Osteoblast (primary cell): ENCODE measurements around the gene RNF150. TPM values are rescaled to one million over a fixed set of nuclear protein-coding genes. Genes with fewer than 3 reads are reported as not detected.

ENCODE experiments used
- DNase-seq: peaks from one replicate; pipeline ENCODE4 v3.0.0; 2011; ENCODE audit warnings: low spot score, mixed read lengths; ENCODE audit not compliant: insufficient read length; ENCODE audit errors: missing footprints
- H2AFZ ChIP-seq: 2 replicates; pipeline ENCODE4 v1.6.0; 2011; ENCODE audit warnings: mild to moderate bottlenecking, low read length
- H3K27ac ChIP-seq: 2 replicates; pipeline ENCODE4 v1.5.1; 2011; ENCODE audit warnings: mild to moderate bottlenecking, low read depth, low read length, moderate library complexity
- H3K27me3 ChIP-seq: 2 replicates; pipeline ENCODE4 v1.6.0; 2012; ENCODE audit warnings: mild to moderate bottlenecking, control low read depth, inconsistent platforms, low read length, moderate library complexity; ENCODE audit not compliant: insufficient read depth
- H3K36me3 ChIP-seq: 2 replicates; pipeline ENCODE4 v1.5.1; 2011; ENCODE audit warnings: mild to moderate bottlenecking, low read length, control low read depth, moderate library complexity; ENCODE audit not compliant: insufficient read depth
- H3K4me1 ChIP-seq: 2 replicates; pipeline ENCODE4 v1.5.1; 2011; ENCODE audit warnings: mild to moderate bottlenecking, low read length, control low read depth, moderate library complexity; ENCODE audit not compliant: insufficient read depth
- H3K4me2 ChIP-seq: 2 replicates; pipeline ENCODE4 v1.6.0; 2011; ENCODE audit warnings: mild to moderate bottlenecking, low read length; ENCODE audit not compliant: insufficient read depth
- H3K4me3 ChIP-seq: fragments of 200-600 bp; sonication (generic); 3 replicates; pipeline ENCODE4 v1.5.1; 2012; ENCODE audit warnings: mild to moderate bottlenecking, low read length, inconsistent platforms; ENCODE audit not compliant: insufficient read depth
- H3K79me2 ChIP-seq: 2 replicates; pipeline ENCODE4 v1.6.0; 2012; ENCODE audit warnings: mild to moderate bottlenecking, low read length, control low read depth, inconsistent platforms; ENCODE audit not compliant: insufficient read depth
- H3K9me3 ChIP-seq: 2 replicates; pipeline ENCODE4 v1.5.1; 2011; ENCODE audit warnings: low read depth, low read length, control low read depth
- H4K20me1 ChIP-seq: 2 replicates; pipeline ENCODE4 v1.6.0; 2012; ENCODE audit warnings: mild to moderate bottlenecking, low read length, control low read depth; ENCODE audit not compliant: insufficient read depth
- total RNA-seq: library from RNA; depleted of rRNA; stranded (reverse); fragments of >200 nt; gene quantifications from 2 replicates; pipeline ENCODE4 v1.2.3, GENCODE V29; 2012
- TF ChIP-seq, protein P1 (sequence below): IDR thresholded peaks from 2 replicates; pipeline ENCODE4 v1.5.1; 2011; ENCODE audit warnings: mild to moderate bottlenecking, low read depth, low read length, moderate library complexity; ENCODE audit errors: extremely low read depth

The RNF150 gene
- total RNA-seq, 1 donor = 13.4 TPM

DNA sequence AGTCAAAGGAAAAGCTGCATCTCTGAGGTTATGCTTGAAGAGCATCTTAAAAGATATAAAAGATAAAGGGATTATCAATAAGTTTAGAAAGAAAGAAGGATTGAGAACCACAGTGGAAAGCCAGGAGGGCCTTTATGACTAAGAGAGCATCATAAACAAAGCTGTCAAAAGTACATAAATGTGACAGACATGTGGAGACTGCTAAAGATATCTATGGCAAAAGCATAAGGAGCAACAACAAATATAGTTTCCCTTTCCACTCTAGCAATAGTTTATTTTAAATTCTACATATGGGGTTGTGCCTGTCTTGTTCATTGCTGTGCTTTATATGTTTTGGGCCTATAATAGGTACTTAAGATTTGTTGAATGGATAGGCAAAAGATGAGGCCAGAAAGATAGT, 97.3 kb downstream of the RNF150 start:
- no peak for DNase-seq

DNA sequence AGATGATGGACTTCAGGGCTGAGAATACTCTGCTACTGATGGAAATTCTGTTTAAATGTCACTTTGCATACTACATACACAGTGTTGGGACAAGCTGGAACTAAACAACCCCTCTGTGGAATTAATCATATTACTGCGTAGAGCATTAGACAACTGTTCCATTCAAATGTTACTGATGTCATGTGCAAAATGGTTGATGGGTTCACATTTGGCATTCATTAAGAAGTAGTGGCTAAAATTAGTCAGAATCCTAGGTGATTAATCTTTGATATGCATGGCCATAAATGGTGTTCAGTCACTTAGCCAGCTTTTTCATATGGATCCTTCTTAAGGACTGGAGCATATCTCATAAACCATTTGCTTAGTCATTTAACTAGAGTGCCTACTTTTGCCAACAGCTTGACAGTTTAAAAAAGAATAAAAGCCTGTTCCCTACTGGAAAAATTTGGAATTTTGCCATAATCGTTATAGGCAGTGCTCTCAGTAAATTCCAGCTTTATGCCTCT, 105.2 kb downstream of the RNF150 start:
- no peaks in the 10 kb centered on the region for H3K79me2 ChIP-seq
- DNase-seq = no peak
- no peaks in the 10 kb centered on the region for H4K20me1 ChIP-seq
- H3K27me3 ChIP-seq = no peaks in the 10 kb centered on the region
- no peaks in the 10 kb centered on the region for H3K9me3 ChIP-seq
- no peak overlapping the region for H3K4me2 ChIP-seq
- H3K27ac ChIP-seq = no peak overlapping the region
- H3K4me1 ChIP-seq = peaks cover 15% of the 10 kb centered on the region
- no peak overlapping the region for H3K4me3 ChIP-seq
- no peak overlapping the region for H2AFZ ChIP-seq
- TF ChIP-seq, protein P1, sequence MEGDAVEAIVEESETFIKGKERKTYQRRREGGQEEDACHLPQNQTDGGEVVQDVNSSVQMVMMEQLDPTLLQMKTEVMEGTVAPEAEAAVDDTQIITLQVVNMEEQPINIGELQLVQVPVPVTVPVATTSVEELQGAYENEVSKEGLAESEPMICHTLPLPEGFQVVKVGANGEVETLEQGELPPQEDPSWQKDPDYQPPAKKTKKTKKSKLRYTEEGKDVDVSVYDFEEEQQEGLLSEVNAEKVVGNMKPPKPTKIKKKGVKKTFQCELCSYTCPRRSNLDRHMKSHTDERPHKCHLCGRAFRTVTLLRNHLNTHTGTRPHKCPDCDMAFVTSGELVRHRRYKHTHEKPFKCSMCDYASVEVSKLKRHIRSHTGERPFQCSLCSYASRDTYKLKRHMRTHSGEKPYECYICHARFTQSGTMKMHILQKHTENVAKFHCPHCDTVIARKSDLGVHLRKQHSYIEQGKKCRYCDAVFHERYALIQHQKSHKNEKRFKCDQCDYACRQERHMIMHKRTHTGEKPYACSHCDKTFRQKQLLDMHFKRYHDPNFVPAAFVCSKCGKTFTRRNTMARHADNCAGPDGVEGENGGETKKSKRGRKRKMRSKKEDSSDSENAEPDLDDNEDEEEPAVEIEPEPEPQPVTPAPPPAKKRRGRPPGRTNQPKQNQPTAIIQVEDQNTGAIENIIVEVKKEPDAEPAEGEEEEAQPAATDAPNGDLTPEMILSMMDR = no peak
- no peaks in the 10 kb centered on the region for H3K36me3 ChIP-seq

More for the DNA sequence above, 97.3 kb downstream of the RNF150 start:
- no peak overlapping the region for H3K4me3 ChIP-seq
- no peaks in the 10 kb centered on the region for H3K9me3 ChIP-seq
- H3K79me2 ChIP-seq = no peaks in the 10 kb centered on the region
- no peak overlapping the region for H3K27ac ChIP-seq
- peaks cover 8% of the 10 kb centered on the region for H3K4me1 ChIP-seq
- TF ChIP-seq, protein P1 = no peak
- H3K36me3 ChIP-seq = no peaks in the 10 kb centered on the region
- no peak overlapping the region for H3K4me2 ChIP-seq
- H3K27me3 ChIP-seq = no peaks in the 10 kb centered on the region
- no peak overlapping the region for H2AFZ ChIP-seq
- H4K20me1 ChIP-seq = no peaks in the 10 kb centered on the region

DNA sequence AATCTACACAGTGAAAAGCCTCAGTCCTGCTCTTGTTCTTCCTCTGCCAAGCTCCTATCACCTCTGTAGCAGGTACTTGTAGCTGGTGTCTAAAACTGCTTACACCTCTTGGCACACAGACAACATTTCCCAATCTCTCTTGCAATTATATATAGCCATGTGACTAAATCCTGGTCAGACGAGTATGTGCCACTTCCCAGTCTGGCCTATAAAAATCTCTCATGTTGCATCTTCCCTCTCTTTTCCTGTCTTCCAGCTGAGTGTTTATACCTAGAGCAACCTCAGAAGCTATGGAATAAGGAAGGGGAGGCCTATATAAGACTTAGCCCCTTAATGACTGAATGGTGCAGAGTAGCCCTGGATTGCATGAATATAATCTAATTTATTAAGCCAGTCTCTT, 105.8 kb downstream of the RNF150 start:
- no peak overlapping the region for H3K27ac ChIP-seq
- no peak overlapping the region for H3K4me2 ChIP-seq
- H4K20me1 ChIP-seq = no peaks in the 10 kb centered on the region
- H3K4me1 ChIP-seq = peaks cover 15% of the 10 kb centered on the region
- H3K9me3 ChIP-seq = no peaks in the 10 kb centered on the region
- no peaks in the 10 kb centered on the region for H3K27me3 ChIP-seq
- DNase-seq = no peak
- H3K4me3 ChIP-seq = no peak overlapping the region
- H2AFZ ChIP-seq = no peak overlapping the region
- TF ChIP-seq, protein P1 = no peak
- H3K36me3 ChIP-seq = no peaks in the 10 kb centered on the region
- no peaks in the 10 kb centered on the region for H3K79me2 ChIP-seq

DNA sequence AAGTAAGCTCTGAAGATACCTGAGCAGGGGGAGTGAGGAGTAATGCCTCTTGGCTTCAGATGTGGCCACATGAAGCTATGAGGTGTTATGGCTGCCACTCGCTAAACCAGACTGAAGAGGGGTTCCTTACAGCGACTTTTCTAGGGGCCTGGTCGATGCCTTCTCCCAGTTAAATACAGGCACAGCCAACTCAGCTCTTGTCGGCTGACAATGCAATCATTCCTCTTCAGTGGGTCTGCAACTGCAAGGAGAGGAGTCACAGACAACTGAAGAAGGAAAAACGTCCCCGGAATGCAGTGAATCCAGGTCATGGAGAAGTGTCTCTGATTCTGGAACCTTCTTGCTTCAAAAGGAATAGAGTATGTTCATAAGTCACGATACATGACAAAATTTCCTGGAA, 106.4 kb downstream of the RNF150 start:
- H3K9me3 ChIP-seq = no peaks in the 10 kb centered on the region
- no peak overlapping the region for H2AFZ ChIP-seq
- no peaks in the 10 kb centered on the region for H3K36me3 ChIP-seq
- TF ChIP-seq, protein P1 = no peak
- H3K4me2 ChIP-seq = no peak overlapping the region
- DNase-seq = no peak
- H3K4me1 ChIP-seq = peaks cover 15% of the 10 kb centered on the region
- H3K4me3 ChIP-seq = no peak overlapping the region
- no peak overlapping the region for H3K27ac ChIP-seq
- H3K27me3 ChIP-seq = no peaks in the 10 kb centered on the region
- H3K79me2 ChIP-seq = no peaks in the 10 kb centered on the region
- no peaks in the 10 kb centered on the region for H4K20me1 ChIP-seq
